Naive B cell (primary cell): ENCODE measurements around the gene IPPK. TPM values are rescaled to one million over a fixed set of nuclear protein-coding genes. Genes with fewer than 3 reads are reported as not detected.
"Not testable (repeated sequence)": the region's sequence is repeated elsewhere in the genome, so short reads cannot be mapped to it uniquely, and the experiment has no call there.

Experiments
- ATAC-seq, 2 donors: fragments of 150-1000 bp; cut with Tn5 transposase; 2 replicates each; pipeline ENCODE4 v1.10.0; 2021; ENCODE audit warnings: low read depth in 2 of 2, mild to moderate bottlenecking in 2 of 2, moderate library complexity in 2 of 2
- DNase-seq: peaks from one replicate; pipeline ENCODE4 v3.0.0; 2022
- H3K27ac Mint-ChIP-seq, 6 donors: one replicate each; pipeline ENCODE4 v1.8.0; 2020 to 2022; ENCODE audit warnings: mild to moderate bottlenecking in 6 of 6, mixed read lengths in 6 of 6, moderate library complexity in 5 of 6, inconsistent platforms in 2 of 6
- H3K27me3 Mint-ChIP-seq, 3 donors: one replicate each; pipeline ENCODE4 v1.8.0; 2021 to 2022; ENCODE audit warnings: mixed read lengths in 3 of 3, mild to moderate bottlenecking in 1 of 3
- H3K36me3 Mint-ChIP-seq, 2 donors: one replicate each; pipeline ENCODE4 v1.8.0; 2020 to 2022; ENCODE audit warnings: mixed read lengths in 2 of 2, inconsistent platforms in 1 of 2, mild to moderate bottlenecking in 1 of 2
- H3K4me1 Mint-ChIP-seq, 3 donors: one replicate each; pipeline ENCODE4 v1.8.0; 2020 to 2022; ENCODE audit warnings: mixed read lengths in 3 of 3, inconsistent platforms in 1 of 3, mild to moderate bottlenecking in 1 of 3, moderate library complexity in 1 of 3
- H3K4me3 Mint-ChIP-seq, 8 donors: one replicate each; pipeline ENCODE4 v1.8.0; 2020 to 2022; ENCODE audit warnings: mild to moderate bottlenecking in 8 of 8, mixed read lengths in 8 of 8, moderate library complexity in 8 of 8, inconsistent platforms in 2 of 8
- H3K9me3 Mint-ChIP-seq, 7 donors: one replicate each; pipeline ENCODE4 v1.8.0; 2020 to 2022; ENCODE audit warnings: mixed read lengths in 7 of 7, mild to moderate bottlenecking in 5 of 7, inconsistent platforms in 2 of 7, moderate library complexity in 1 of 7
- polyA plus RNA-seq, 6 donors: library from polyadenylated mRNA; unstranded; fragments of 300-500 nt; fragmentation: Illumina TruSeq; gene quantifications; one replicate each; pipeline ENCODE4 v1.2.3, GENCODE V29; 2021; ENCODE audit warnings: low read depth in 6 of 6

IPPK gene
- polyA plus RNA-seq, 6 donors from 2014 or later: 4.1 to 12.8 (median 6.1) TPM

- Mint-ChIP-seq H3K9me3 (peaks cover 0 to 2% (median 0%) of the 10 kb centered on the region in 7 donors), H3K27ac (no peak overlapping the region)
- DNase-seq: no peak
Observed at GRCh38 chr9:92637326-92637725, 32.6 kb downstream of the IPPK start.

GRCh38 chr9:92636627-92637026 is 33.3 kb downstream of the IPPK start:
- peak overlapping the region in 1 of 6 donors; percentile 32 for H3K27ac Mint-ChIP-seq
- H3K36me3 Mint-ChIP-seq: peaks cover 4 to 18% of the 10 kb centered on the region in 2 donors
- DNase-seq: no peak
- no peaks in the 10 kb centered on the region for H3K27me3 Mint-ChIP-seq
- H3K4me1 Mint-ChIP-seq: peaks cover 0 to 2% (median 0%) of the 10 kb centered on the region in 3 donors
- H3K4me3 Mint-ChIP-seq: peak overlapping the region in 1 of 8 donors; percentile 9
- H3K9me3 Mint-ChIP-seq: no peaks in the 10 kb centered on the region
- no peak for ATAC-seq

More at GRCh38 chr9:92637326-92637725, 32.6 kb downstream of the IPPK start:
- peaks cover 0 to 4% (median 0%) of the 10 kb centered on the region in 3 donors for H3K4me1 Mint-ChIP-seq
- H3K36me3 Mint-ChIP-seq: peaks cover 11 to 18% of the 10 kb centered on the region in 2 donors
- ATAC-seq: no peak
- H3K4me3 Mint-ChIP-seq: no peak overlapping the region
- H3K27me3 Mint-ChIP-seq: no peaks in the 10 kb centered on the region

DNA sequence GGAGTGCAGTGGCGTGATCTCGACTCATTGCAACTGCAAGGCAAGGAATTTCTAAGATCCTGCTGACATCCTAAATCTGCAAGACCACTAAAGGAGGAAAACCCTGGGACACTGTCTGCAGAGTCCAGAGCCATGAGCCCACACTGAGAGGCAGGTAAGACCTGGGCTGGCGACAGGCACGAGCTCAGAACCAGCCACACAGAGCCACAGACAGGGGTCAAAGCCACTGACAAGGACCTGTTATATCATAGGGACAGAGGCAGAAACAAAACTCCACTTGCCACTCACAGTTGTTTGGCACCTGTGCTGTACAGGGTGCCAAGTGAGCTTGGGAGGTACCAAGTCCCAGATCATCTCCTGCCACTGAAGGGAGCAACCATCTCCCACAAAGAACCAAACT is 34.2 kb downstream of the IPPK start:
- Mint-ChIP-seq H3K27me3 (no peaks in the 10 kb centered on the region), H3K36me3 (peaks cover 0 to 17% of the 10 kb centered on the region in 2 donors), H3K4me1 (no peaks in the 10 kb centered on the region), H3K9me3 (no peaks in the 10 kb centered on the region), H3K4me3 (peak overlapping the region in 1 of 8 donors; percentile 42), H3K27ac (peak overlapping the region in 1 of 6 donors; percentile 60)
- no peak for DNase-seq
- ATAC-seq: no peak

DNA sequence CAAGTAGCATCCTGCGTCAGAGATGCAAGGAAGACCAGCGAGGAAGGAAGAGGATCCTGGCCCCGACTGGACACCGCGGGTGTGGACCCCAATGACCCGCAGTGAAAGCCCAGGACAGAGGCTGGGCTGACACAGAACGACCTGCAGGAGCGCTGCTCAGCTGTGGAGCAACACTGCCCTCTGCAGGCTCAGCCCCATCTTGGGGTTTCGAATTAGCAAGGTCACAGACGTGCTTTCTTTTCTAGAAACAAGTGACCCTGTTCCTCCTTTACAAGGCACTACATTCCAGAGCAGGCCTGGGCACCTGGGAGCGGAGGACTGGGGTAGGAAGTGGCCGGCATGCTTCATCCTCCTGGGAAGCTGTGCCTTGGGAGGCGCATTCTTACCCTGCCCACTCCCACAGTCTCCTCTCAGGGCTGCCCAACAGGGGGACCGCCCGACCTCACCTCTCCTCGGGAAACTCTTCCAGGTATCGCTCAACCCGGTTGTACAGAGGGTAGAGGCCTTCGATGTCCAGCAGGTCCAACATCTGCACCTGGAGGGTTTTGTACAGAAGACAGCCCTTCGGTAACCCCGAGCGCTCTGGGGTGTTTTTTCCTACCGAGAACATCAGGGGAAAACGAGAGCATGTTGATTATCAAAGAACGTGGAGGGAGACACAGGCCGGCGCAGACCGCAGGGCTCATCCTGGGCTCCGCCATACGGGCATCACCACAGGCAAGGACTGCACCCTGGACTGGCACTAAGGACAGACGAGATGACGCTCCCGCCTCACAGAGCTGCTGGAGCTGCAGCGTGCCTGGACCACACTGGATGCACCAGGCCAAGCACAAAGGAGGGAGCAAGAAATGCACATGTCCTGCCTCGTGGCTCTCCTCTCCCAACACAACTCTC is 35.0 kb downstream of the IPPK start:
- DNase-seq (peak; percentile 40), ATAC-seq (peak; percentile 75 to 78)
- no peaks in the 10 kb centered on the region for H3K4me1 Mint-ChIP-seq
- H3K4me3 Mint-ChIP-seq: no peak overlapping the region
- peak overlapping the region in 1 of 6 donors; percentile 60 for H3K27ac Mint-ChIP-seq
- H3K36me3 Mint-ChIP-seq: peaks cover 7 to 25% of the 10 kb centered on the region in 2 donors
- no peaks in the 10 kb centered on the region for H3K27me3 Mint-ChIP-seq
- peaks cover 0 to 2% (median 0%) of the 10 kb centered on the region in 7 donors for H3K9me3 Mint-ChIP-seq

- Mint-ChIP-seq H3K27ac (peak overlapping the region in 1 of 6 donors; percentile 47), H3K4me1 (no peaks in the 10 kb centered on the region), H3K27me3 (no peaks in the 10 kb centered on the region), H3K9me3 (peaks cover 0 to 5% (median 0%) of the 10 kb centered on the region in 7 donors), H3K4me3 (no peak overlapping the region), H3K36me3 (peaks cover 14 to 30% of the 10 kb centered on the region in 2 donors)
- ATAC-seq (no peak), DNase-seq (no peak)
Observed at GRCh38 chr9:92633614-92634278, 36.2 kb downstream of the IPPK start.

DNA sequence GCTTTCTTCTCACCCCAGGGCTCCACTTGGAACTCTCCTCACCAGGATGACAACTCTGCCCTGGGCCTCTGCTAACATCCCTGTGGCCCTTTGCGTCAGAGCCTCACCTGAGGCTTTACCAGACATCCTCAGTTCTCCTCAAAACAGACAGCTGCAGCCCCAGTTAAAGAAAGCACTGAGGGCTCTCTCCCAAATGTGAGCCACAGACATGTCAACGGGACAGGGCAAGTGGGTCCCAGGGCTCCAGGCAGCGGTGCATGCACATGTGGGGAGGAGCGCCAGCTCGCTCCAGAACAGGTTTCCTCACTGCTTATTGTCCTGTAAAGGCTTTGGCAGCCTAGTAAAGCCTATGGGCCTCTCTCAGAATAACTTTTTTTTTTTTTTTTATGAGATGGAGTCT is 37.3 kb downstream of the IPPK start:
- Mint-ChIP-seq H3K27me3 (no peaks in the 10 kb centered on the region), H3K36me3 (peaks cover 22 to 32% of the 10 kb centered on the region in 2 donors), H3K4me1 (peaks cover 0 to 1% (median 0%) of the 10 kb centered on the region in 3 donors), H3K27ac (no peak overlapping the region), H3K9me3 (peaks cover 0 to 5% (median 0%) of the 10 kb centered on the region in 7 donors), H3K4me3 (no peak overlapping the region)
- DNase-seq: no peak
- no peak for ATAC-seq

DNA sequence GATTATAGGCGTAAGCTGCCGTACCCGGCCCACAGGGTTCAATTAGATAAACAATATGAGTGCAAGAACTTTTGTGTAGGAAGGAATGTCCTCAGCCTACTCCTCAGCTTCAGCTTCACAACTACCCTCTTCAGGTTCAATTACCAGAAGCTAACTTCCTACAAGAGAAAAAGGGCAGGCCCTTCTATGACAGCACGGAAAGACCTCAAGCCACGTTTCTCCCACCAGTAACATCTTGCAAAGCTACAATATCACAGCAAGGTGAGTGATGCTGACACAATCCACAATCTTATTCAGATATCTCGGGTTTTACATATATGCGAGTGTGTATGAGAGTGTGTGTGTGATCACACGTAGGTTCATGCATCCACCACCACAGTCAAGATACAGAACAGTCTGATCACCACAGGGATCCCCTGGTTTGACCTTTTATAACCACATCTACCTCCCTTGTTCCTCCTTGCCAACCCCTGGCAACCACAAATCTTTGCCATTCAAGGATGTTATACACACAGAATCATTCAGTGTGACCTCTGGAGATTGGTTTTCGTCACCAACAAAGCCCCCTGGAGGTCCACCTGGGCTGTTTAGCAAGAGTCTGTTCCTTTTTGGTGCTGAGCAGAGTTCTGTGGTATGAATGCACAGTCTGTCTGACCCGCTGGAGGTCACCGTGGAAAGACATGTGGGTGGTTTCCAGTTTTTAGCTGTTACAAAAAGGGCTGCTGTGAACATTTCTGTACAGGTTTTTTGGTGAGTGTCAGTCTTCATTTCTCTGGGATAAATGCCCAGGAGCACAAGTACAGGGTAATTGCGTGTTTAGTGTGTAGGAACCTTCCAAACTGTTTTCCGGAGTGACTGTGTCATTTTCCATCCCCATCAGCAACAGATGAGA is 38.2 kb downstream of the IPPK start:
- no peak for DNase-seq

GRCh38 chr9:92627651-92628050 is 42.3 kb downstream of the IPPK start:
- Mint-ChIP-seq H3K4me3 (no peak overlapping the region), H3K4me1 (peaks cover 0 to 15% (median 5%) of the 10 kb centered on the region in 3 donors), H3K9me3 (peaks cover 0 to 5% (median 0%) of the 10 kb centered on the region in 7 donors), H3K36me3 (peaks cover 28 to 34% of the 10 kb centered on the region in 2 donors), H3K27ac (no peak overlapping the region), H3K27me3 (no peaks in the 10 kb centered on the region)
- no peak for ATAC-seq
- no peak for DNase-seq

More for the DNA sequence above, 38.2 kb downstream of the IPPK start:
- Mint-ChIP-seq H3K4me1 (peaks cover 0 to 11% (median 5%) of the 10 kb centered on the region in 3 donors), H3K4me3 (no peak overlapping the region), H3K36me3 (peaks cover 25 to 37% of the 10 kb centered on the region in 2 donors), H3K27me3 (no peaks in the 10 kb centered on the region), H3K9me3 (peaks cover 0 to 5% (median 0%) of the 10 kb centered on the region in 7 donors), H3K27ac (peak overlapping the region in 2 of 6 donors; percentile 65 to 71)
- ATAC-seq: no peak

DNA sequence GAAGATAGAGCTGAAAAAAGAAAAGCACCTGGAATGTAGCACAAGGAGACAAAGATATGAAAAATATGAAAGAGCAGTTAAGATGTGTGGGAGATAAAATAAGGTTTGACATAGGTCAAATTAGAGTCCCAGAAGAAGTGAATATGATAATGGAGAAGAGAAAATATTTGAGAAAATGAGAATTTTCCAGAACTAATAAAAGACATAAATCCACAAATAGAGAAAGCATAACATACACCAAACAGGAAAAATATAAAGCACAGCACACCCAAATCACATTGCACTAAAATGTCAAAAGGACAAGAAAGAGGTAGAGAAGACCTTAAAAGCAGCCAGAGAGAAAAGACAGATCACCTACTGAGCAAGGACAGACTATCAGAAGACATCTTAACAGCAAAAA is 43.4 kb downstream of the IPPK start:
- Mint-ChIP-seq H3K9me3 (peaks cover 0 to 5% (median 0%) of the 10 kb centered on the region in 7 donors), H3K27me3 (no peaks in the 10 kb centered on the region), H3K4me3 (no peak overlapping the region), H3K4me1 (peaks cover 0 to 15% (median 5%) of the 10 kb centered on the region in 3 donors), H3K36me3 (peaks cover 24 to 34% of the 10 kb centered on the region in 2 donors), H3K27ac (peak overlapping the region in 1 of 6 donors; percentile 77)
- ATAC-seq (no peak), DNase-seq (no peak)

GRCh38 chr9:92623936-92624335 is 46.0 kb downstream of the IPPK start:
- not testable (repeated sequence) for ATAC-seq, H3K4me3 Mint-ChIP-seq, DNase-seq, H3K27me3 Mint-ChIP-seq, H3K9me3 Mint-ChIP-seq, H3K27ac Mint-ChIP-seq
- H3K4me1 Mint-ChIP-seq: peaks cover 0 to 15% (median 5%) of the 10 kb centered on the region in 3 donors
- peaks cover 11 to 28% of the 10 kb centered on the region in 2 donors for H3K36me3 Mint-ChIP-seq

DNA sequence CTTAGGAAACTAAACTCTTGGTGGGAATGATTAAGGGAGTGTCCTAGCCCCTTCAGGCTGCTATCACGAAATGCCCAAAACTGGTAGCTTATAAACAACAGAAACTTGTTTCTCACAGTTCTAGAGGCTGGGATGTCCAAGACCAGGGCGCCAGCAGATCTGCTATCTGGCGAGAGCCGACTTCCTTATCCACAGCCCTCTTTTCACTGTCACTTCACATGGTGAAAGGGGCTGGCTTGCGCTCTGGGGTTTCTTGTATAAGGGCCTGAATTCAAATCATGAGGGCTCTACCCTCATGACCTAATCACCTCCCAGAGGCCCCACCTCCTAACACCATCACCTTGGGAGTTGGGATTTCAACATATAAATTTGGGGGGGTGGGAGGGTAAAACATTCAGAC is 49.1 kb downstream of the IPPK start:
- Mint-ChIP-seq H3K27ac (no peak overlapping the region), H3K4me3 (no peak overlapping the region), H3K36me3 (peaks cover 8 to 17% of the 10 kb centered on the region in 2 donors), H3K4me1 (no peaks in the 10 kb centered on the region), H3K9me3 (no peaks in the 10 kb centered on the region), H3K27me3 (no peaks in the 10 kb centered on the region)
- ATAC-seq (no peak), DNase-seq (no peak)

GRCh38 chr9:92619601-92620300 is 50.2 kb downstream of the IPPK start:
- ATAC-seq (no peak), DNase-seq (no peak)
- H3K36me3 Mint-ChIP-seq: peaks cover 9 to 21% of the 10 kb centered on the region in 2 donors
- no peak overlapping the region for H3K4me3 Mint-ChIP-seq
- H3K27ac Mint-ChIP-seq: no peak overlapping the region
- no peaks in the 10 kb centered on the region for H3K9me3 Mint-ChIP-seq
- H3K27me3 Mint-ChIP-seq: no peaks in the 10 kb centered on the region
- no peaks in the 10 kb centered on the region for H3K4me1 Mint-ChIP-seq
